ENCODE measurements around the gene PPP1R27. TPM values are rescaled to one million over a fixed set of nuclear protein-coding genes. Genes with fewer than 3 reads are reported as not detected.

PPP1R27 gene
- total and polyA plus RNA-seq, 9 of the 15 experiments (the other 6 are each of a cell fraction or from before 2014, with no cell fraction given): 0.29 to 6.9 (median 1.5) TPM; not detected in 2

DNA sequence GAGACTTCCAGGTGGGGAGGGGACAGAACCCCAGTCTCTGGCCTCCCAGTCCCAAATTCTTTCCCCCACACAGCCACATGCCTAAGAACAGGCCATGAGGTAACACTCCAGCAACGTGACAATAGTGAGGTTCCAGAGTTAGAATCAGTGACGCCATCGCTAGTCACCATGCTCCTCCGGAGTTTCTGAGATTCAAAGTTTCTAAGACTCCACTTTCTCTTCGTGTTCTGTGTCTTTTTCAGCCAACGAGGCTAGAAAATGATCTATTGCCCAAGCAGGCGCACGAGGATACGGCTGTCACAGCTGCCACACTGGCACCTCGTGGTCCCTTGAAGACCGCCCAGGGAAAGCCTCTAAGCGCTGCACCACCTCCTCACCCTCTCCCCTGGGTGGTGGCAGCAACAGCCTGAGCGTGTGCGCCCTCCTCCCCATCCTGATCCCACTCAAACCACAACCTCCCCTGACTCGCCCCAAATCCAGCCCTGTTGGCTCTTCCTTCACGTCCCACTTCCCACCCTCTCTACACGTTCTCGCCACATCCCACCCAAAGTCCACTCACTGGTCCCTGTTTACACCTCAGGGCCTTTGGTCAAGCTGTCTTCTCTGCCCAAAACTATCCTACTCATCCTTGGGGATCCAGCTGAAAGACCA lies 2.8 kb downstream of the PPP1R27 start (continued):
- TF ChIP-seq, protein P1, sequence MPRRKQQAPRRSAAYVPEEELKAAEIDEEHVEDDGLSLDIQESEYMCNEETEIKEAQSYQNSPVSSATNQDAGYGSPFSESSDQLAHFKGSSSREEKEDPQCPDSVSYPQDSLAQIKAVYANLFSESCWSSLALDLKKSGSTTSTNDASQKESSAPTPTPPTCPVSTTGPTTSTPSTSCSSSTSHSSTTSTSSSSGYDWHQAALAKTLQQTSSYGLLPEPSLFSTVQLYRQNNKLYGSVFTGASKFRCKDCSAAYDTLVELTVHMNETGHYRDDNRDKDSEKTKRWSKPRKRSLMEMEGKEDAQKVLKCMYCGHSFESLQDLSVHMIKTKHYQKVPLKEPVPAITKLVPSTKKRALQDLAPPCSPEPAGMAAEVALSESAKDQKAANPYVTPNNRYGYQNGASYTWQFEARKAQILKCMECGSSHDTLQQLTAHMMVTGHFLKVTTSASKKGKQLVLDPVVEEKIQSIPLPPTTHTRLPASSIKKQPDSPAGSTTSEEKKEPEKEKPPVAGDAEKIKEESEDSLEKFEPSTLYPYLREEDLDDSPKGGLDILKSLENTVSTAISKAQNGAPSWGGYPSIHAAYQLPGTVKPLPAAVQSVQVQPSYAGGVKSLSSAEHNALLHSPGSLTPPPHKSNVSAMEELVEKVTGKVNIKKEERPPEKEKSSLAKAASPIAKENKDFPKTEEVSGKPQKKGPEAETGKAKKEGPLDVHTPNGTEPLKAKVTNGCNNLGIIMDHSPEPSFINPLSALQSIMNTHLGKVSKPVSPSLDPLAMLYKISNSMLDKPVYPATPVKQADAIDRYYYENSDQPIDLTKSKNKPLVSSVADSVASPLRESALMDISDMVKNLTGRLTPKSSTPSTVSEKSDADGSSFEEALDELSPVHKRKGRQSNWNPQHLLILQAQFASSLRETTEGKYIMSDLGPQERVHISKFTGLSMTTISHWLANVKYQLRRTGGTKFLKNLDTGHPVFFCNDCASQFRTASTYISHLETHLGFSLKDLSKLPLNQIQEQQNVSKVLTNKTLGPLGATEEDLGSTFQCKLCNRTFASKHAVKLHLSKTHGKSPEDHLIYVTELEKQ (CRISPR knock-in tag; IDR thresholded peaks at IDR 0.05): no peak
- no peak for TF ChIP-seq ZNF586 (CRISPR knock-in tag; conservative IDR thresholded peaks at IDR 0.05)
- no peak for TF ChIP-seq POLR2AphosphoS2 (IDR thresholded peaks at IDR 0.05; ENCODE audit: low read length)
- TF ChIP-seq, protein P2, sequence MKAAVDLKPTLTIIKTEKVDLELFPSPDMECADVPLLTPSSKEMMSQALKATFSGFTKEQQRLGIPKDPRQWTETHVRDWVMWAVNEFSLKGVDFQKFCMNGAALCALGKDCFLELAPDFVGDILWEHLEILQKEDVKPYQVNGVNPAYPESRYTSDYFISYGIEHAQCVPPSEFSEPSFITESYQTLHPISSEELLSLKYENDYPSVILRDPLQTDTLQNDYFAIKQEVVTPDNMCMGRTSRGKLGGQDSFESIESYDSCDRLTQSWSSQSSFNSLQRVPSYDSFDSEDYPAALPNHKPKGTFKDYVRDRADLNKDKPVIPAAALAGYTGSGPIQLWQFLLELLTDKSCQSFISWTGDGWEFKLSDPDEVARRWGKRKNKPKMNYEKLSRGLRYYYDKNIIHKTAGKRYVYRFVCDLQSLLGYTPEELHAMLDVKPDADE (conservative IDR thresholded peaks at IDR 0.05; ENCODE audit: control insufficient read depth, low read depth, low read length): no peak
- TF ChIP-seq NFIC (IDR thresholded peaks at IDR 0.05): no peak
- no peak for TF ChIP-seq HOXB6 (CRISPR knock-in tag; IDR thresholded peaks at IDR 0.05; ENCODE audit: borderline replicate concordance)
- TF ChIP-seq POLR2B (IDR thresholded peaks at IDR 0.05; ENCODE audit: low read depth, partially characterized antibody): no peak
- TF ChIP-seq, protein P3, sequence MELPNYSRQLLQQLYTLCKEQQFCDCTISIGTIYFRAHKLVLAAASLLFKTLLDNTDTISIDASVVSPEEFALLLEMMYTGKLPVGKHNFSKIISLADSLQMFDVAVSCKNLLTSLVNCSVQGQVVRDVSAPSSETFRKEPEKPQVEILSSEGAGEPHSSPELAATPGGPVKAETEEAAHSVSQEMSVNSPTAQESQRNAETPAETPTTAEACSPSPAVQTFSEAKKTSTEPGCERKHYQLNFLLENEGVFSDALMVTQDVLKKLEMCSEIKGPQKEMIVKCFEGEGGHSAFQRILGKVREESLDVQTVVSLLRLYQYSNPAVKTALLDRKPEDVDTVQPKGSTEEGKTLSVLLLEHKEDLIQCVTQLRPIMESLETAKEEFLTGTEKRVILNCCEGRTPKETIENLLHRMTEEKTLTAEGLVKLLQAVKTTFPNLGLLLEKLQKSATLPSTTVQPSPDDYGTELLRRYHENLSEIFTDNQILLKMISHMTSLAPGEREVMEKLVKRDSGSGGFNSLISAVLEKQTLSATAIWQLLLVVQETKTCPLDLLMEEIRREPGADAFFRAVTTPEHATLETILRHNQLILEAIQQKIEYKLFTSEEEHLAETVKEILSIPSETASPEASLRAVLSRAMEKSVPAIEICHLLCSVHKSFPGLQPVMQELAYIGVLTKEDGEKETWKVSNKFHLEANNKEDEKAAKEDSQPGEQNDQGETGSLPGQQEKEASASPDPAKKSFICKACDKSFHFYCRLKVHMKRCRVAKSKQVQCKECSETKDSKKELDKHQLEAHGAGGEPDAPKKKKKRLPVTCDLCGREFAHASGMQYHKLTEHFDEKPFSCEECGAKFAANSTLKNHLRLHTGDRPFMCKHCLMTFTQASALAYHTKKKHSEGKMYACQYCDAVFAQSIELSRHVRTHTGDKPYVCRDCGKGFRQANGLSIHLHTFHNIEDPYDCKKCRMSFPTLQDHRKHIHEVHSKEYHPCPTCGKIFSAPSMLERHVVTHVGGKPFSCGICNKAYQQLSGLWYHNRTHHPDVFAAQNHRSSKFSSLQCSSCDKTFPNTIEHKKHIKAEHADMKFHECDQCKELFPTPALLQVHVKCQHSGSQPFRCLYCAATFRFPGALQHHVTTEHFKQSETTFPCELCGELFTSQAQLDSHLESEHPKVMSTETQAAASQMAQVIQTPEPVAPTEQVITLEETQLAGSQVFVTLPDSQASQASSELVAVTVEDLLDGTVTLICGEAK (IDR thresholded peaks at IDR 0.05): peak; percentile 60
- TF ChIP-seq, protein P3 (CRISPR knock-in tag; IDR thresholded peaks at IDR 0.05): no peak
- TF ChIP-seq SNIP1 (IDR thresholded peaks at IDR 0.05; ENCODE audit: low read depth): no peak
- TF ChIP-seq, protein P4, sequence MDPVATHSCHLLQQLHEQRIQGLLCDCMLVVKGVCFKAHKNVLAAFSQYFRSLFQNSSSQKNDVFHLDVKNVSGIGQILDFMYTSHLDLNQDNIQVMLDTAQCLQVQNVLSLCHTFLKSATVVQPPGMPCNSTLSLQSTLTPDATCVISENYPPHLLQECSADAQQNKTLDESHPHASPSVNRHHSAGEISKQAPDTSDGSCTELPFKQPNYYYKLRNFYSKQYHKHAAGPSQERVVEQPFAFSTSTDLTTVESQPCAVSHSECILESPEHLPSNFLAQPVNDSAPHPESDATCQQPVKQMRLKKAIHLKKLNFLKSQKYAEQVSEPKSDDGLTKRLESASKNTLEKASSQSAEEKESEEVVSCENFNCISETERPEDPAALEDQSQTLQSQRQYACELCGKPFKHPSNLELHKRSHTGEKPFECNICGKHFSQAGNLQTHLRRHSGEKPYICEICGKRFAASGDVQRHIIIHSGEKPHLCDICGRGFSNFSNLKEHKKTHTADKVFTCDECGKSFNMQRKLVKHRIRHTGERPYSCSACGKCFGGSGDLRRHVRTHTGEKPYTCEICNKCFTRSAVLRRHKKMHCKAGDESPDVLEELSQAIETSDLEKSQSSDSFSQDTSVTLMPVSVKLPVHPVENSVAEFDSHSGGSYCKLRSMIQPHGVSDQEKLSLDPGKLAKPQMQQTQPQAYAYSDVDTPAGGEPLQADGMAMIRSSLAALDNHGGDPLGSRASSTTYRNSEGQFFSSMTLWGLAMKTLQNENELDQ (CRISPR knock-in tag; IDR thresholded peaks at IDR 0.05; ENCODE audit: borderline replicate concordance): no peak
